ENCODE measurements around the gene RPAIN. TPM values are rescaled to one million over a fixed set of nuclear protein-coding genes. Genes with fewer than 3 reads are reported as not detected.
A peak's percentile ranks its signal among the peaks of the same experiment; 100 is the strongest.

The RPAIN gene
- total and polyA plus RNA-seq, 10 of the 15 experiments (the other 5 are each of a cell fraction or from before 2014, with no cell fraction given), result 45.8 to 109 (median 70.5) TPM

- TF ChIP-seq, protein P1, sequence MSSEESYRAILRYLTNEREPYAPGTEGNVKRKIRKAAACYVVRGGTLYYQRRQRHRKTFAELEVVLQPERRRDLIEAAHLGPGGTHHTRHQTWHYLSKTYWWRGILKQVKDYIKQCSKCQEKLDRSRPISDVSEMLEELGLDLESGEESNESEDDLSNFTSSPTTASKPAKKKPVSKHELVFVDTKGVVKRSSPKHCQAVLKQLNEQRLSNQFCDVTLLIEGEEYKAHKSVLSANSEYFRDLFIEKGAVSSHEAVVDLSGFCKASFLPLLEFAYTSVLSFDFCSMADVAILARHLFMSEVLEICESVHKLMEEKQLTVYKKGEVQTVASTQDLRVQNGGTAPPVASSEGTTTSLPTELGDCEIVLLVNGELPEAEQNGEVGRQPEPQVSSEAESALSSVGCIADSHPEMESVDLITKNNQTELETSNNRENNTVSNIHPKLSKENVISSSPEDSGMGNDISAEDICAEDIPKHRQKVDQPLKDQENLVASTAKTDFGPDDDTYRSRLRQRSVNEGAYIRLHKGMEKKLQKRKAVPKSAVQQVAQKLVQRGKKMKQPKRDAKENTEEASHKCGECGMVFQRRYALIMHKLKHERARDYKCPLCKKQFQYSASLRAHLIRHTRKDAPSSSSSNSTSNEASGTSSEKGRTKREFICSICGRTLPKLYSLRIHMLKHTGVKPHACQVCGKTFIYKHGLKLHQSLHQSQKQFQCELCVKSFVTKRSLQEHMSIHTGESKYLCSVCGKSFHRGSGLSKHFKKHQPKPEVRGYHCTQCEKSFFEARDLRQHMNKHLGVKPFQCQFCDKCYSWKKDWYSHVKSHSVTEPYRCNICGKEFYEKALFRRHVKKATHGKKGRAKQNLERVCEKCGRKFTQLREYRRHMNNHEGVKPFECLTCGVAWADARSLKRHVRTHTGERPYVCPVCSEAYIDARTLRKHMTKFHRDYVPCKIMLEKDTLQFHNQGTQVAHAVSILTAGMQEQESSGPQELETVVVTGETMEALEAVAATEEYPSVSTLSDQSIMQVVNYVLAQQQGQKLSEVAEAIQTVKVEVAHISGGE (CRISPR knock-in tag; IDR thresholded peaks at IDR 0.05), result no peak
- TF ChIP-seq FOS (IDR thresholded peaks at IDR 0.05; ENCODE audit: borderline replicate concordance, extremely low read depth, insufficient read length), result no peak
- TF ChIP-seq CTCF (IDR thresholded peaks at IDR 0.05 in 2 of 3, conservative IDR thresholded peaks at IDR 0.05 in 1 of 3; ENCODE audit: control insufficient read depth in 2 of 3, extremely low read depth in 1 of 3, insufficient read depth in 1 of 3, low read depth in 3 of 3, low read length in 3 of 3), result peak; percentile 93 to 99 (median 99); a peak in 5 of 6 replicates
- peak; percentile 96 for TF ChIP-seq GATAD2B (conservative IDR thresholded peaks at IDR 0.05; ENCODE audit: low read depth)
- TF ChIP-seq, protein P2, sequence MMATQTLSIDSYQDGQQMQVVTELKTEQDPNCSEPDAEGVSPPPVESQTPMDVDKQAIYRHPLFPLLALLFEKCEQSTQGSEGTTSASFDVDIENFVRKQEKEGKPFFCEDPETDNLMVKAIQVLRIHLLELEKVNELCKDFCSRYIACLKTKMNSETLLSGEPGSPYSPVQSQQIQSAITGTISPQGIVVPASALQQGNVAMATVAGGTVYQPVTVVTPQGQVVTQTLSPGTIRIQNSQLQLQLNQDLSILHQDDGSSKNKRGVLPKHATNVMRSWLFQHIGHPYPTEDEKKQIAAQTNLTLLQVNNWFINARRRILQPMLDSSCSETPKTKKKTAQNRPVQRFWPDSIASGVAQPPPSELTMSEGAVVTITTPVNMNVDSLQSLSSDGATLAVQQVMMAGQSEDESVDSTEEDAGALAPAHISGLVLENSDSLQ (IDR thresholded peaks at IDR 0.05), result 0 out of 2 replicates have a peak, but pooled peaks have one; percentile 10
- peak; percentile 66 for TF ChIP-seq RAD21 (IDR thresholded peaks at IDR 0.05; ENCODE audit: insufficient read depth, low read depth, low read length)
- TF ChIP-seq NFXL1 (IDR thresholded peaks at IDR 0.05; ENCODE audit: borderline replicate concordance), result 0 out of 2 replicates have a peak, but pooled peaks have one; percentile 46
- TF ChIP-seq, protein P3, sequence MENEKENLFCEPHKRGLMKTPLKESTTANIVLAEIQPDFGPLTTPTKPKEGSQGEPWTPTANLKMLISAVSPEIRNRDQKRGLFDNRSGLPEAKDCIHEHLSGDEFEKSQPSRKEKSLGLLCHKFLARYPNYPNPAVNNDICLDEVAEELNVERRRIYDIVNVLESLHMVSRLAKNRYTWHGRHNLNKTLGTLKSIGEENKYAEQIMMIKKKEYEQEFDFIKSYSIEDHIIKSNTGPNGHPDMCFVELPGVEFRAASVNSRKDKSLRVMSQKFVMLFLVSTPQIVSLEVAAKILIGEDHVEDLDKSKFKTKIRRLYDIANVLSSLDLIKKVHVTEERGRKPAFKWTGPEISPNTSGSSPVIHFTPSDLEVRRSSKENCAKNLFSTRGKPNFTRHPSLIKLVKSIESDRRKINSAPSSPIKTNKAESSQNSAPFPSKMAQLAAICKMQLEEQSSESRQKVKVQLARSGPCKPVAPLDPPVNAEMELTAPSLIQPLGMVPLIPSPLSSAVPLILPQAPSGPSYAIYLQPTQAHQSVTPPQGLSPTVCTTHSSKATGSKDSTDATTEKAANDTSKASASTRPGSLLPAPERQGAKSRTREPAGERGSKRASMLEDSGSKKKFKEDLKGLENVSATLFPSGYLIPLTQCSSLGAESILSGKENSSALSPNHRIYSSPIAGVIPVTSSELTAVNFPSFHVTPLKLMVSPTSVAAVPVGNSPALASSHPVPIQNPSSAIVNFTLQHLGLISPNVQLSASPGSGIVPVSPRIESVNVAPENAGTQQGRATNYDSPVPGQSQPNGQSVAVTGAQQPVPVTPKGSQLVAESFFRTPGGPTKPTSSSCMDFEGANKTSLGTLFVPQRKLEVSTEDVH (IDR thresholded peaks at IDR 0.05; ENCODE audit: low read depth, partially characterized antibody), result peak; percentile 31
- TF ChIP-seq NBN (IDR thresholded peaks at IDR 0.05), result peak; percentile 77
- TF ChIP-seq RUNX3 (IDR thresholded peaks at IDR 0.05; ENCODE audit: low read length), result peak; percentile 9; the same call in 1 of the 2 replicates
- peak; percentile 88 for TF ChIP-seq IKZF1 (conservative IDR thresholded peaks at IDR 0.05)
- no peak for TF ChIP-seq CHD4 (IDR thresholded peaks at IDR 0.05)
- peak; percentile 78; the same call in 1 of the 2 replicates for TF ChIP-seq RB1 (IDR thresholded peaks at IDR 0.05; ENCODE audit: borderline replicate concordance)
- TF ChIP-seq NR2F1 (conservative IDR thresholded peaks at IDR 0.05), result peak; percentile 83
- peak; percentile 74 for TF ChIP-seq TAF1 (IDR thresholded peaks at IDR 0.05; ENCODE audit: borderline replicate concordance, low read depth, low read length)
- TF ChIP-seq ZNF207 (IDR thresholded peaks at IDR 0.05; ENCODE audit: borderline replicate concordance), result peak; percentile 79
- no peak for TF ChIP-seq TBL1XR1 (IDR thresholded peaks at IDR 0.05; ENCODE audit: low read depth, low read length)
- TF ChIP-seq, protein P4, sequence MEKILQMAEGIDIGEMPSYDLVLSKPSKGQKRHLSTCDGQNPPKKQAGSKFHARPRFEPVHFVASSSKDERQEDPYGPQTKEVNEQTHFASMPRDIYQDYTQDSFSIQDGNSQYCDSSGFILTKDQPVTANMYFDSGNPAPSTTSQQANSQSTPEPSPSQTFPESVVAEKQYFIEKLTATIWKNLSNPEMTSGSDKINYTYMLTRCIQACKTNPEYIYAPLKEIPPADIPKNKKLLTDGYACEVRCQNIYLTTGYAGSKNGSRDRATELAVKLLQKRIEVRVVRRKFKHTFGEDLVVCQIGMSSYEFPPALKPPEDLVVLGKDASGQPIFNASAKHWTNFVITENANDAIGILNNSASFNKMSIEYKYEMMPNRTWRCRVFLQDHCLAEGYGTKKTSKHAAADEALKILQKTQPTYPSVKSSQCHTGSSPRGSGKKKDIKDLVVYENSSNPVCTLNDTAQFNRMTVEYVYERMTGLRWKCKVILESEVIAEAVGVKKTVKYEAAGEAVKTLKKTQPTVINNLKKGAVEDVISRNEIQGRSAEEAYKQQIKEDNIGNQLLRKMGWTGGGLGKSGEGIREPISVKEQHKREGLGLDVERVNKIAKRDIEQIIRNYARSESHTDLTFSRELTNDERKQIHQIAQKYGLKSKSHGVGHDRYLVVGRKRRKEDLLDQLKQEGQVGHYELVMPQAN (conservative IDR thresholded peaks at IDR 0.05), result peak; percentile 98
These were observed 18.9 kb downstream of the RPAIN start, which contains the start of gene C1QBP (continued) for GRCh38 chr17:5438716-5439445.
